ENCODE results near the gene GANC.
"Not testable (repeated sequence)": the region's sequence is repeated elsewhere in the genome, so short reads cannot be mapped to it uniquely, and the experiment has no call there.

GANC gene

GRCh38 chr15:42272939-42273899 is at the start of gene GANC, which contains the start of gene TMEM87A:
Gene GANC, plus strand, starts transcription at chr15:42273201. Its CDS starts 1,281 bp downstream, at chr15:42274482.
Gene TMEM87A, minus strand, starts transcription at chr15:42273433. Its CDS starts 35 bp downstream, at chr15:42273398.
- peak; percentile 88 for DNase-seq (ENCODE audit: low read depth)

GRCh38 chr15:42226648-42227047 is 46.4 kb upstream of the GANC start:
- no peak for DNase-seq (ENCODE audit: low read depth)

DNA sequence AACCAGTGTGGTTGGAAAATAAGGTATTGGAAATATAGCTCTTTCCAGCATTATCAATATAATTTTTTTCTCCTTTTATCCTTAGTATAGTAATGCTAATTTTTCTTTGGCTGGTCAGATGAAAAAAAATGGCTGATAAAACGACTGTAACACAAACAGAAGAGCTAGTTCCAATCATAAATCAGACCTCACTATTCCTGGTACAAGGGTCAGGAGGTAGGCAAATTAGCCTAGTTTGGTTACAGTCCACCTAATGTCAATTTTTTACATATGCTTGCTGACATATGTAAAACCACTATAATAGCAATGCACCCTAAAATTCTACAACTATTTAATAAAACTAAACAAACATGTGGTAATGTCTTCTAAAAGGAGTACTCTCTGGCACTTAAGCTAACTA is 45.0 kb upstream of the GANC start:
- DNase-seq (ENCODE audit: low read depth) = no peak

GRCh38 chr15:42228981-42229380 is 44.0 kb upstream of the GANC start:
- DNase-seq (ENCODE audit: low read depth) = not testable (repeated sequence)

- DNase-seq (ENCODE audit: low read depth) = no peak
These were observed 41.9 kb upstream of the GANC start for GRCh38 chr15:42231088-42231487.

GRCh38 chr15:42232606-42233005 is 40.4 kb upstream of the GANC start:
- DNase-seq (ENCODE audit: low read depth) = no peak

- DNase-seq (ENCODE audit: low read depth) = no peak
These were observed 39.9 kb upstream of the GANC start for GRCh38 chr15:42233107-42233506.

DNA sequence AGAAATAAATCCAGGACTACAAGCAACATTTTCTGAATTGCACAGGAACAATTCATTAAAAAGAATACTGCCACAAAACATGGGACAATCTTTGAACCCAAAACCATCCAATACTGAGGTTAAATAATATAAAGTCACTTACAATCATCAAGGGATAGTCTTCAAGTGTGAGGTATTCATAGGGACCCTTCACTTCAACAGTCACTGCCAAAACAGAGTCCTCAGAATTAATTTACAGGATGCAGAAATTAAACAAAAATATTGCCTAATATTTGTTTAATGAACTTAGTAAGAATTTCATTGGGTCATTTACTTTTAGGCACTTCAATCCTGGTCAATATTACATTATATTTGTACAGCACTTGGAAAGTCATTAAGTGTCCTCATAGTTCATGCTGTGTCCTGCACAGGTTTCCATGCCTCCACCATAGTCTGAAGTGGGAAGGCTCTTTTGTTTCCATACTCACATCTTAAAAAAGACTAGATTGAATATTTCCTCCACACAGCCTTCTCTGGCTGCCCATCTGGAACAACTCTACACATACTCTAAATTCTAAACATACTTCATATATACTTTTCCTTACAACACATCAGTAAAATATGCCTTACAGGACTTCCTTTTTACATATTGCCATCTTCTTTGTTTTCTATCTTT is 33.3 kb upstream of the GANC start:
- DNase-seq (ENCODE audit: low read depth) = no peak

DNA sequence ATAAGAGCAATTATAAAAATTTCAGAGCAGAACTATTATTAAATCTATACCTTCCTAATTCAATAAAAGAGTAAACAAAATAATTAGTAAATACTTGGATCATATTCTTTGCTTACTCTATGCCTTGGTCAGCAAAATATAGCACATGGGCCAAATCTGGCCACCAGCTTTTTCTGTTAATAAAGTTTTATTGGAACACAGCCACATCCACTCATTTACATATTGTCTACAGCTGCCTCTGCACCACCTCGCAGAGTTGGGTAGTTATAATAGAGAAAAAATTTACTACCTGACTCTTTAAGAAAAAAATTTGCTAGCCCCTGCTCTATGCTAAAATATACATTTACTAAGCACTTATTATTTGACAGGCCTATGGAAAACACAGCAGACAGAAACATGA is 32.2 kb upstream of the GANC start:
- DNase-seq (ENCODE audit: low read depth) = no peak

- no peak for DNase-seq (ENCODE audit: low read depth)
These were observed 19.7 kb upstream of the GANC start for GRCh38 chr15:42253300-42253699.

DNA sequence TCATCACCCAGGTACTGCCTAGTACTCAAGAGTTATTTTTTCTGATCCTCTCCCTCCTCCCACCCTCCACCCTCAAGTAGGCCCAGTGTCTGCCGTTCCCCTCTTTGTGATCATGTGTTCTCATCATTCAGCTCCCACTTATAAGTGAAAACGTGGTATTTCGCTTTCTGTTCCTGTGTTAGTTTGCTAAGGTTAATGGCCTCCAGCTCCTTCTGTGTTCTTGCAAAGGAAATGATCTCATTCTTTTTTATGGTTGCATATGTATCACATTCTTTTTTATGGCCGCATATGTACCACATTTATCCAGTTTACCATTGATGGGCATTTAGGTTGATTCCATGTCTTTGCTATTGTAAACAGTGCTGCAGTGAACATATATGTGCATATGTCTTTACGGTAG is 8.2 kb upstream of the GANC start:
- DNase-seq (ENCODE audit: low read depth) = no peak

GRCh38 chr15:42267286-42267685 is 5.7 kb upstream of the GANC start:
- DNase-seq (ENCODE audit: low read depth) = no peak

DNA sequence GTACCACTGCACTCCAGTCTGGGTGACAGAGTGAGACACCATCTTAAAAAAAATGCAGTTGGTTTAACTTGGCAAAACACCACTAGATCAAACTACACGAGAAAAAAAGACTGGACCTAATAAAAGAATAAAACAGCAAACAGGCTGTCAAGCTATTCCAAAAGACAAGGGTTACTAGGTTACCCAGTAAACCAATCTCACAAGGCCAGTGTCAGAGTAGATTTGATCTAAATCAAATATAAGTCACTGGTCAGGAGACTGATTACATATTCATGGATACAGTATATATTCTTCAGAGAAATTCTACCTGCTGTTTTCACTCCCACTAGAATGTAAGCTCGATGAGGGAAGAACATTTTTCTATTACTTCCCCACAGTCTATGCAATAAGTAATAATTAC is 2.5 kb upstream of the GANC start:
- no peak for DNase-seq (ENCODE audit: low read depth)

DNA sequence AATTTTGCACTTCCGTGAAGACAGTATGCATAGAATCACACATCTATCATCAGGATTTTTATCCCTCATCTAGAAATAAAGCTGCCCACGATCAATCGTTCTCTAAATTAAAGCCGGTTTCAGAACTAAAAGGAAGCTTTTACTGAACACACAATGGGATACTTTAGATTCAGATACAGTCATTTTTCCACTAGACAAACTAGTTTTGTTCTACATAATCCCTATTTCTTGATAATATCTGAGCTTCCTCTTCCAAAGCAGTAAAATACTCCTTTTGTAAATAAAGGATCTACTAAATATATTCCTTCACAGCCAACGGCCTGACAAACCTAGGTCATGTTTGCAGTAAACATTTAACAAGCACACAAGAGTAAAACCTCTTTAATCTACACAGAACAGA is 2.0 kb upstream of the GANC start:
- no peak for DNase-seq (ENCODE audit: low read depth)

DNA sequence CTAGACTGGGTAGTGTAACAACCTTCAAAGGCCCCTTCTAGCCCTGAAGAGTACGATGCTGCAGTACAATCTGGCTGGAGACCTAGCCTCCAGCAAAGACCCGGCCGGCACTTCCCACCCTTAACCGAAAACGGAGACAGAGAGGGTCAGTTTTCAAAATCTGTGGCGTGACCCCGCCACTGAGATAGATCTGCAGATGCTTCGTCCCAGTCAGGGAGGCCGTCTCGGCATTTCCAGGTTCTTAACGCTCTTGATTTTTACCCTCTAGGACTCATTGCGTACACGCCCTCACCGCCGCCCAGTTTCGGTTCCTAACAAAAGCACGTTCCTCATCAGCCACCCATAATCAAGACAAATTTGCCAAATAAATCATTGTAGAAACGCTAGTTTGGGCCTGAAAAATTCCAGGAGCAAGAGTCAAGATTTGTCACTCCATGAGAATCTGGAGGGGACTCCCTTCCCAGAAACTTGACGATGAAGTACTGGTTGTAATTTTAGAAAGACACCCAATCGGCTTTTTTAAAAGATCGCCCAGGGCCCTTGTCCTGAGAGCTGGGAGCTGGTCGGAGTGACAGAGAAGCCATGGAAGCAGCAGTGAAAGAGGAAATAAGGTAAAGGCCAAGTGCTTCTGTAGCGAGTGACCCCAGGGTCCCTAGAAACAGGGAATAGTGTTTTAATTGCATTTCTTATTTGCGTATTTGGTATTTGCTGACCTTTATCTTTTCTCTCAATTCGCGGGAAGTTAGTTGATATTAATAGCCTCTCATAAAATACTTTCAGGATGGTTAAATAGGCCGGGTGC is 1.1 kb downstream of the GANC start:
- peak; percentile 35 for DNase-seq (ENCODE audit: low read depth)

- no peak for DNase-seq (ENCODE audit: low read depth)
These were observed 1.6 kb downstream of the GANC start for GRCh38 chr15:42274702-42274989.

DNA sequence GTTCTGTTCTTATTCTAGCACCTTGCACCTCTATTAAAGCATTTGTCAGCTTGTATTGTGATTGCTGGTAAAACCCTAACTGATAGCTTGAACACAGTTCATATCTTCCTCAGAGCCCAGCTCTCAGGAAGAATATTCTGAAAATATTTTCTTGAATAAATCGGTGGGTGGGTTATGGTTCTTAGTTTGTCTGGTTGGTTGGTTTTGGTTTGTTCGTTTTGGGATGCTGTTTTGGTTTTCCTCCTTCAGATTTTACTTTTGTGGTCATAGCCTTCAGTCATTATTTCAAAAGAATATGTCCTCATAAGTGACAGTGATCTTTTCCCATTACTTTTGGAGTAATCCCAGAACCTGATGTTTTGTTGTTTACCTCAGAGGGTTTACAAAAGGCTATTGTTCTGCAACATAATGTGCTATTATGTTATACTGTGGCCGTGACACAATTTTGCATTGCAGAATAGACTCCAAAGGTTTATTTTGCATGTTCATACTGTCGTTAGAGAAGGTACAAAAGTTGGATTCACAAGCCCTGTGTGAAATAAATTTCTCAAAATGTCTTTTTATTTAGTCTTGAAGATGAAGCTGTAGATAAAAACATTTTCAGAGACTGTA is 2.9 kb downstream of the GANC start:
- no peak for DNase-seq (ENCODE audit: low read depth)

GRCh38 chr15:42276762-42277161 is 3.8 kb downstream of the GANC start:
- DNase-seq (ENCODE audit: low read depth) = no peak

DNA sequence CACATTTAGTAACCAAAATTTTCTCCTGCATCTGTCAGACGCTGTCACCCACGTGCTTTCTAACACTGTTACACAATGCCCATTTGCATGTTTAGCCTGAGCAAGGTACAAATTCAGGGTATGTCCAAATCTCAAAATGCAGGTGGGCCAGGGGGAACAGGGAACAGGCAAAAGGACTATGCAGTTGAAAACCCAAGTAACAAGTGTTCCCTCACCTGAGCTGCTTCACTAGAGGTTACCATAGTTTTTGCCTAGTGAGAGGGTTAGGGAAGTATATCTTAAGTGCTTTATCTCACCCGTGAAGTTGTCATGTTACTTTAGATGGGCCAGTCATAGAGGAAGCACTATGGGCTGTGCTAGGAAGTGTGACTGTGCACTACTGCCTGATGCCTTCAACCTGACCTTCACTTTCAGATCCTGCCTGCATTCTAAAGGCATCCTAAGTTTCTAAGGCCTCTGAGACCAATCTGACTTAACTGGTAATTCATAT is 6.3 kb downstream of the GANC start:
- DNase-seq (ENCODE audit: low read depth) = no peak

- no peak for DNase-seq (ENCODE audit: low read depth)
These were observed 9.3 kb downstream of the GANC start for GRCh38 chr15:42282344-42282743.

DNA sequence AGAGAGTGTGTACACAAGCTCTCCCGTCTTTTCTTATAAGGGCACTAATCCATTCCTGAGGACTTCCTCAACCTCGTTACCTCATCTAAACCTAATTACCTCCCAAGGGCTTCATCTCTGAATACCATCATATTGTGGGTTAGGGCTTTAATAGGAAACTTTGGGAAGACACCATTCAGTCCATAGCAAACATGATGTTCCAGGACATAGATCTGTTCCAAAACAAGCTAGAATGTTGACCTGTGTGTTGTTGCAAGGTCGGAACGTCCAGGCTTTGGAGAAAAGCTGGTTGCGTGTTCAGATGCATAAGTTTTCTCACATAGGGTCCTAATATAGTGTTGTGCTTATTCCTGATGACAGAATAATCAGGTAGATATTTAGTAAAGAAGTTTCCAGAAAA is 9.9 kb downstream of the GANC start:
- no peak for DNase-seq (ENCODE audit: low read depth)

DNA sequence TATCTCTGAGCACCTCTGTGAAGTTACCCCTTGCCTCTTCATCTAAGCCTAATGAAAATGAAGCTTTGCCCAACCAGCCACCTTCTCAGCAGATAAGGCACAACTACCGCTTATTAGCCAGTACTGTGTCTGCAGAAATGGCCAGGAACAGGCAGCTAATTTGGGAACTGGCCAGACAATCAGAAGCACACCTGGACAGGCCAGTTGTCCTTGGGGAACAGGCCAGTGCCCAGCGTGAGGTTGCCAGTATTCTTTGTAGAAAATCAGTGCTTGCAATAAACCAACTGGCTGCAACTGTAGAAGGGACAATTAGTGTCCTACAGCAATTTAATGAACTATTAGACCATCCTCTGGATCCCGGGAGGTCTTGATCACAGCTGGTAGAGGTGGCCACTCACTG is 10.7 kb downstream of the GANC start:
- DNase-seq (ENCODE audit: low read depth) = no peak

All from stimulated activated CD8-positive, alpha-beta memory T cell treated with anti-CD3 and anti-CD28 coated beads, Interleukin-15, amount 100 ng/mL, for 1 hour (primary cell).